Measurements from ENCODE around the gene ZIC2. TPM values are rescaled to one million over a fixed set of nuclear protein-coding genes. Genes with fewer than 3 reads are reported as not detected.

The ZIC2 gene
- 3.7 to 5.9 TPM (median 4.4 TPM) in 5 replicates for total RNA-seq (2022; extraction: Qiagen RNA extraction)

DNA sequence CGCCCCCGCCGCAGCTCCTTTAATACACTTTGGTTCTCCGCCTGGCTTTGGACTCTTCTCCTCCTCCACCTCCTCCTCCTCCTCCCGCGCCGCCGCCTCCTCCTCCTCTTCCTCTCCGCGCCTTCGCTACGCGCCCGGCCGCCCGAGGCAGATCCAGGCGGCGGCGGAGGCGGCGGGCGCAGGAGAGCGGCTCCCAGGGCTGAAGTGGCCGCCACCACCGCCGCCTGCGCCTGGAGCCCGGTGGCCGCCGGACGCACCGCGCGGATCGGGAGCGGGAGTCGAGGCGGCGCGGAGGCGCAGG is at the start of gene ZIC2:
TSS of gene ZIC2 (plus strand) at position 50 of the 301 bp plus-strand sequence. CDS start 281 bp downstream, outside the sequence.

GRCh38 chr13:99971576-99972189 is 9.9 kb upstream of the ZIC2 start, which contains the start of gene ZIC5:
TSS of gene ZIC5 (minus strand) at chr13:99971767. CDS start at chr13:99971603, 164 bp downstream.

Other genes starting within 250 kb of the ZIC2 start
- gene ZIC5, start 10.0 kb upstream of the ZIC2 start, total RNA-seq (2022; extraction: Qiagen RNA extraction): 2.2 to 2.8 TPM (median 2.4 TPM) in 5 replicates
- 8.6 to 10.1 TPM (median 9.1 TPM) in 5 replicates for gene PCCA, start 107.3 kb downstream of the ZIC2 start, total RNA-seq (2022; extraction: Qiagen RNA extraction)

Data from A549 treated with dexamethasone at 1 μM for 4 hours (cell line).